H9 (cell line): ENCODE results near the gene DDX20. TPM values are rescaled to one million over a fixed set of nuclear protein-coding genes. Genes with fewer than 3 reads are reported as not detected.
A peak's percentile ranks its signal among the peaks of the same experiment; 100 is the strongest.

Experiments
- DNase-seq: peaks from one replicate; pipeline ENCODE4 v3.0.0-alpha.2; 2017
- H2AFZ ChIP-seq: one replicate; pipeline ENCODE4 v1.6.1; 2013; ENCODE audit warnings: mild to moderate bottlenecking, low read length, control low read depth, moderate library complexity
- H2AK5ac ChIP-seq: 2 replicates; pipeline ENCODE4 v1.6.1; 2013; ENCODE audit warnings: low read length, control low read depth, mixed read lengths; ENCODE audit not compliant: insufficient read length
- H2BK120ac ChIP-seq: one replicate; pipeline ENCODE4 v1.6.1; 2013; ENCODE audit warnings: low read depth, mild to moderate bottlenecking, low read length, control low read depth, inconsistent platforms; ENCODE audit not compliant: poor library complexity, severe bottlenecking
- H2BK12ac ChIP-seq: 2 replicates; pipeline ENCODE4 v1.6.1; 2013; ENCODE audit warnings: low read length, control low read depth, mixed read lengths, low read depth; ENCODE audit not compliant: insufficient read length
- H2BK15ac ChIP-seq: 2 replicates; pipeline ENCODE4 v1.6.1; 2013; ENCODE audit warnings: low read depth, low read length, control low read depth
- H2BK20ac ChIP-seq: one replicate; pipeline ENCODE4 v1.6.1; 2013; ENCODE audit warnings: low read depth, mild to moderate bottlenecking, low read length, control low read depth, inconsistent platforms; ENCODE audit not compliant: poor library complexity, severe bottlenecking
- H2BK5ac ChIP-seq: 2 replicates; pipeline ENCODE4 v1.6.1; 2013; ENCODE audit warnings: low read length, control low read depth, mixed read lengths; ENCODE audit not compliant: insufficient read length
- H3K14ac ChIP-seq: 2 replicates; pipeline ENCODE4 v1.6.1; 2013; ENCODE audit warnings: low read length, control low read depth; ENCODE audit not compliant: insufficient read depth
- H3K18ac ChIP-seq: 2 replicates; pipeline ENCODE4 v1.6.1; 2013; ENCODE audit warnings: low read depth, mild to moderate bottlenecking, mixed read lengths, low read length, control low read depth; ENCODE audit not compliant: insufficient read length
- H3K23ac ChIP-seq: 2 replicates; pipeline ENCODE4 v1.6.1; 2013; ENCODE audit warnings: low read length, control low read depth, mixed read lengths, low read depth; ENCODE audit not compliant: insufficient read length
- H3K23me2 ChIP-seq: 2 replicates; pipeline ENCODE4 v1.6.1; 2013; ENCODE audit warnings: low read depth, mild to moderate bottlenecking, mixed read lengths, low read length, control low read depth; ENCODE audit not compliant: insufficient read length, poor library complexity, severe bottlenecking
- H3K27ac ChIP-seq: 2 replicates; pipeline ENCODE4 v1.5.1; 2013; ENCODE audit warnings: low read length, control low read depth, mixed read lengths, low read depth; ENCODE audit not compliant: insufficient read length
- H3K27me3 ChIP-seq: 2 replicates; pipeline ENCODE4 v1.6.1; 2013; ENCODE audit warnings: low read length, control low read depth, inconsistent platforms; ENCODE audit not compliant: insufficient read depth
- H3K4ac ChIP-seq: 2 replicates; pipeline ENCODE4 v1.6.1; 2013; ENCODE audit warnings: low read depth, mild to moderate bottlenecking, control low read depth, inconsistent platforms, low read length, moderate library complexity
- H3K4me1 ChIP-seq: 2 replicates; pipeline ENCODE4 v1.6.1; 2013; ENCODE audit warnings: low read length, control low read depth, inconsistent platforms; ENCODE audit not compliant: insufficient read depth
- H3K4me2 ChIP-seq: 2 replicates; pipeline ENCODE4 v1.6.1; 2013; ENCODE audit warnings: low read length, control low read depth, mixed read lengths; ENCODE audit not compliant: insufficient read length, insufficient read depth
- H3K56ac ChIP-seq: 2 replicates; pipeline ENCODE4 v1.6.1; 2013; ENCODE audit warnings: low read depth, mild to moderate bottlenecking, mixed read lengths, low read length, control low read depth; ENCODE audit not compliant: insufficient read length
- H3K79me1 ChIP-seq: 2 replicates; pipeline ENCODE4 v1.6.1; 2013; ENCODE audit warnings: low read depth, mild to moderate bottlenecking, moderate library complexity, low read length, control low read depth, inconsistent platforms; ENCODE audit not compliant: insufficient read depth, poor library complexity, severe bottlenecking
- H3K79me2 ChIP-seq: 2 replicates; pipeline ENCODE4 v1.6.1; 2013; ENCODE audit warnings: low read length, control low read depth, inconsistent platforms; ENCODE audit not compliant: insufficient read depth
- H3K9ac ChIP-seq: 2 replicates; pipeline ENCODE4 v1.6.1; 2013; ENCODE audit warnings: low read length, control low read depth, mixed read lengths; ENCODE audit not compliant: insufficient read length; ENCODE audit errors: extremely low read depth
- H3K9me3 ChIP-seq: one replicate; pipeline ENCODE4 v1.6.1; 2013; ENCODE audit warnings: low read depth, low read length, inconsistent platforms; ENCODE audit not compliant: control insufficient read depth
- H3T11ph ChIP-seq: one replicate; pipeline ENCODE4 v1.6.1; 2013; ENCODE audit warnings: mild to moderate bottlenecking, low read length, control low read depth, inconsistent platforms
- H4K20me1 ChIP-seq: one replicate; pipeline ENCODE4 v1.6.1; 2013; ENCODE audit not compliant: control insufficient read depth, insufficient read length, insufficient read depth
- H4K5ac ChIP-seq: 2 replicates; pipeline ENCODE4 v1.6.1; 2013; ENCODE audit warnings: low read depth, mild to moderate bottlenecking, mixed read lengths, low read length, control low read depth; ENCODE audit not compliant: insufficient read length
- H4K8ac ChIP-seq: replicated peaks from 2 replicates; pipeline ENCODE4 v1.6.1; 2013; ENCODE audit warnings: low read length, control low read depth, mixed read lengths, low read depth; ENCODE audit not compliant: insufficient read length
- H4K91ac ChIP-seq: 2 replicates; pipeline ENCODE4 v1.6.1; 2013; ENCODE audit warnings: low read depth, mild to moderate bottlenecking, moderate library complexity, mixed read lengths, low read length, control low read depth; ENCODE audit not compliant: insufficient read length
- H3K27ac Mint-ChIP-seq, 3 experiments: 2 replicates in 2 of 3; 3 replicates in 1 of 3; pipeline ENCODE4 v1.8.0; 2020 to 2021; ENCODE audit warnings: mixed read lengths in 3 of 3, mild to moderate bottlenecking in 1 of 3, moderate library complexity in 1 of 3
- H3K27me3 Mint-ChIP-seq: 2 replicates; pipeline ENCODE4 v1.8.0; 2021; ENCODE audit warnings: low read depth, mild to moderate bottlenecking, moderate library complexity, mixed read lengths
- H3K36me3 Mint-ChIP-seq, 3 experiments: 2 replicates in 2 of 3; 3 replicates in 1 of 3; pipeline ENCODE4 v1.8.0; 2020 to 2021; ENCODE audit warnings: low read depth in 3 of 3, mixed read lengths in 3 of 3; ENCODE audit not compliant: insufficient read depth in 1 of 3
- H3K4me1 Mint-ChIP-seq, 2 experiments: 2 replicates each; pipeline ENCODE4 v1.8.0; 2020; ENCODE audit warnings: mixed read lengths in 2 of 2
- H3K4me3 Mint-ChIP-seq, 2 experiments: 2 replicates in 1 of 2; 3 replicates in 1 of 2; pipeline ENCODE4 v1.8.0; 2020 to 2021; ENCODE audit warnings: mild to moderate bottlenecking in 2 of 2, mixed read lengths in 2 of 2, moderate library complexity in 1 of 2
- H3K9me3 Mint-ChIP-seq, 2 experiments: 2 replicates in 1 of 2; 3 replicates in 1 of 2; pipeline ENCODE4 v1.8.0; 2020; ENCODE audit warnings: mild to moderate bottlenecking in 2 of 2, mixed read lengths in 2 of 2, moderate library complexity in 1 of 2
- WGBS: extraction: QIAGEN DNeasy Blood & Tissue Kit; methylation state at CpG from one replicate; pipeline ENCODE4 v1.1.7; 2013; ENCODE audit warnings: missing lambda C conversion rate, low lambda C conversion rate, mixed read lengths; ENCODE audit not compliant: insufficient read length; ENCODE audit errors: extremely low coverage; 5-methylcytosine and 5-hydroxymethylcytosine counted together
- total RNA-seq: library from RNA; stranded (reverse); gene quantifications from 2 replicates; pipeline ENCODE4 v1.2.1, GENCODE V29; 2021
- TF ChIP-seq, protein P1 (sequence below): fragments of 200-600 bp; sonication (generic); conservative IDR thresholded peaks from 3 replicates; pipeline ENCODE4 v1.8.0; 2021; ENCODE audit warnings: antibody characterized with exemption, mild to moderate bottlenecking

DDX20 gene
- total RNA-seq, 1 experiment from 2014 or later, result 38.3 TPM

DNA sequence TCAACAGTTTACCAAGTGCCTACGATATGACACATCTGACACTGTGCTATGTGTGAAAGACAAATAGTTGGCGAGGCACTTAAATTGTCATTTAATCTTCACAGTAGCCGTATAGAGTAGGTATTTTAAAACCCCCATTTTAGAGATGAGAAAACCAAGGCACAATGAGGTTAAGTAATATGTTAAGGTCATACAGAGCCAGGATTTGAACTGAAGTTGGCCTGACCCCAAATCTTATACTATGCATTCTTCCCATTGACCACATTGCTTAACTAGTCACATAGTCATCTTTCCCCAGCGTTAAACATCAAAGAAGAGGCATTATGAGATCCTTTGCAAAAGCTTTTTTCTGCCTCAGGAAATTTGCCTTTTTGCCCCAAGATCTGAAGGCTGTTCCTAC, 20.4 kb upstream of the DDX20 start:
- WGBS, result no CpG with 5 or more reads among the region's 4 CpGs
- no peaks in the 10 kb centered on the region for H3K79me1 ChIP-seq
- H4K5ac ChIP-seq, result no peak overlapping the region
- no peaks in the 10 kb centered on the region for H3K36me3 Mint-ChIP-seq
- H3K9me3 Mint-ChIP-seq, result no peaks in the 10 kb centered on the region
- TF ChIP-seq, protein P1, sequence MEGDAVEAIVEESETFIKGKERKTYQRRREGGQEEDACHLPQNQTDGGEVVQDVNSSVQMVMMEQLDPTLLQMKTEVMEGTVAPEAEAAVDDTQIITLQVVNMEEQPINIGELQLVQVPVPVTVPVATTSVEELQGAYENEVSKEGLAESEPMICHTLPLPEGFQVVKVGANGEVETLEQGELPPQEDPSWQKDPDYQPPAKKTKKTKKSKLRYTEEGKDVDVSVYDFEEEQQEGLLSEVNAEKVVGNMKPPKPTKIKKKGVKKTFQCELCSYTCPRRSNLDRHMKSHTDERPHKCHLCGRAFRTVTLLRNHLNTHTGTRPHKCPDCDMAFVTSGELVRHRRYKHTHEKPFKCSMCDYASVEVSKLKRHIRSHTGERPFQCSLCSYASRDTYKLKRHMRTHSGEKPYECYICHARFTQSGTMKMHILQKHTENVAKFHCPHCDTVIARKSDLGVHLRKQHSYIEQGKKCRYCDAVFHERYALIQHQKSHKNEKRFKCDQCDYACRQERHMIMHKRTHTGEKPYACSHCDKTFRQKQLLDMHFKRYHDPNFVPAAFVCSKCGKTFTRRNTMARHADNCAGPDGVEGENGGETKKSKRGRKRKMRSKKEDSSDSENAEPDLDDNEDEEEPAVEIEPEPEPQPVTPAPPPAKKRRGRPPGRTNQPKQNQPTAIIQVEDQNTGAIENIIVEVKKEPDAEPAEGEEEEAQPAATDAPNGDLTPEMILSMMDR, result no peak
- peaks cover 11 to 13% of the 10 kb centered on the region in 2 experiments for H3K4me1 Mint-ChIP-seq
- no peak overlapping the region for H3T11ph ChIP-seq
- peaks cover 19% of the 10 kb centered on the region for H3K23me2 ChIP-seq
- H4K8ac ChIP-seq, result no peak overlapping the region
- H3K9me3 ChIP-seq, result no peaks in the 10 kb centered on the region
- no peak overlapping the region for H3K27ac Mint-ChIP-seq
- DNase-seq, result no peak
- no peak overlapping the region for H3K4ac ChIP-seq
- H3K27me3 Mint-ChIP-seq, result peaks cover 4% of the 10 kb centered on the region
- H3K23ac ChIP-seq, result no peak overlapping the region
- H3K9ac ChIP-seq, result no peak overlapping the region
- no peaks in the 10 kb centered on the region for H4K20me1 ChIP-seq
- H2BK15ac ChIP-seq, result no peak overlapping the region
- no peak overlapping the region for H2BK120ac ChIP-seq
- H2AK5ac ChIP-seq, result no peak overlapping the region
- H2BK20ac ChIP-seq, result no peak overlapping the region
- H3K4me2 ChIP-seq, result peak overlapping the region; percentile 31
- no peak overlapping the region for H3K4me3 Mint-ChIP-seq
- no peaks in the 10 kb centered on the region for H3K27me3 ChIP-seq
- peaks cover 20% of the 10 kb centered on the region for H3K4me1 ChIP-seq
- H2BK5ac ChIP-seq, result no peak overlapping the region
- no peak overlapping the region for H3K56ac ChIP-seq
- H2AFZ ChIP-seq, result no peak overlapping the region
- no peak overlapping the region for H4K91ac ChIP-seq
- no peak overlapping the region for H2BK12ac ChIP-seq
- H3K79me2 ChIP-seq, result no peaks in the 10 kb centered on the region; the same call in 1 of the 2 replicates
- H3K18ac ChIP-seq, result no peak overlapping the region
- no peak overlapping the region for H3K14ac ChIP-seq
- no peak overlapping the region for H3K27ac ChIP-seq
